ENCODE data around the gene KRTAP5-1.
"Not testable (repeated sequence)": the region's sequence is repeated elsewhere in the genome, so short reads cannot be mapped to it uniquely, and the experiment has no call there.

KRTAP5-1 gene, protein sequence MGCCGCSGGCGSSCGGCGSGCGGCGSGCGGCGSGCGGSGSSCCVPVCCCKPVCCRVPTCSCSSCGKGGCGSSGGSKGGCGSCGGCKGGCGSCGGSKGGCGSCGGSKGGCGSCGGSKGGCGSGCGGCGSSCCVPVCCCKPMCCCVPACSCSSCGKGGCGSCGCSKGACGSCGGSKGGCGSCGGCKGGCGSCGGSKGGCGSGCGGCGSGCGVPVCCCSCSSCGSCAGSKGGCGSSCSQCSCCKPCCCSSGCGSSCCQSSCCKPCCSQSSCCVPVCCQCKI

DNA sequence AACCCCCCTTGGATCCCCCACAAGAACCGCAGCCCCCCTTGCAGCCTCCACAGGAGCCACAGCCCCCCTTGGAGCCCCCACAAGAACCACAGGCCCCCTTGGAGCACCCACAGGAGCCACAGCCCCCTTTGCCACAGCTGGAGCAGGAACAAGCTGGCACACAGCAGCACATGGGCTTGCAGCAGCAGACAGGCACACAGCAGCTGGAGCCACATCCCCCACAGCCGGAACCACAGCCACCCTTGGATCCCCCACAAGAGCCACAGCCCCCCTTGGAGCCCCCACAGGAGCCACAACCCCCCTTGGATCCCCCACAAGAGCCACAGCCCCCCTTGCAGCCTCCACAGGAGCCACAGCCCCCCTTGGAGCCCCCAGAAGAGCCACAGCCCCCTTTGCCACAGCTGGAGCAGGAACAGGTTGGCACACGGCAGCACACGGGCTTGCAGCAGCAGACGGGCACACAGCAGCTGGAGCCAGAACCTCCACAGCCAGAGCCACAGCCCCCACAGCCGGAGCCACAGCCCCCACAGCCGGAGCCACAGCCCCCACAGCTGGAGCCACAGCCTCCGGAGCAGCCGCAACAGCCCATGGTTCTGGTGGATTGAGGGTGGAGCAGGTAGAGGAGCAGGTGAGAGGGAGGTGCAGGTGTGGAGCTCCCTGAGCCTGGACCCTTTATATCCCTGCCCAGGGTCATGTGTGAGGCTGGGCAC is at the start of gene KRTAP5-1:
KRTAP5-1 (minus strand) TSS at position 623 of the 710 bp plus-strand sequence; CDS start at position 589, 34 bp downstream.
- in situ Hi-C loops (cut with MboI; ENCODE audit: low sequenced_read_pairs); H3K9me3 ChIP-seq; H3K4me1 ChIP-seq; H3K36me3 ChIP-seq (replicated peaks); H3K4me3 ChIP-seq; DNase-seq (ENCODE audit: low spot score in 2 of 2): not testable (repeated sequence)
- peaks cover 19% of the 10 kb centered on the region for H3K27me3 ChIP-seq (ENCODE audit: low read depth)

DNA sequence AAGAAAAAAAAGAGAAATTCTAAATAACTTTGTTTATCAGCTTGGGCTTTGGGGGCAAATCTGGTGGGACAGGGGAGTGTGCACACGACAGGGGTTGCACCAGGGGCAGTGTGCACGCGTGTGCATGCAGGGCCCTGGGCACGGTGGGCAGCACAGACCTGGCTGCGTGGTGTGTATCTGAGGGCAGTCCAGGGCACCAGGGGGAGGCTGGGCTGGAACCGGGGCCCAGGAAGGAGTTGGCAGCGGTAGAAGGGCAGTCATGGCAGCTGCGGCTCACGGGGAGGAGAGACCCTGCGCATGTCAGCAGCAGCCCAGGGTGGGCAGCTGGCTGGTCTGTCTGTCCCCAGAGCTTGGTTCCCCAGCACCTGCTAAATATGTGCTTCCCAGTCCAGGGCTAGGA is 48.8 kb upstream of the KRTAP5-1 start:
- in situ Hi-C loops (cut with MboI; ENCODE audit: low sequenced_read_pairs): no loop called here
- H3K9me3 ChIP-seq: no peaks in the 10 kb centered on the region
- DNase-seq (ENCODE audit: low spot score in 2 of 2): no peak
- H3K4me3 ChIP-seq: no peak overlapping the region
- H3K27me3 ChIP-seq (ENCODE audit: low read depth): peaks cover 46% of the 10 kb centered on the region
- H3K36me3 ChIP-seq (replicated peaks): no peaks in the 10 kb centered on the region
- H3K4me1 ChIP-seq: no peaks in the 10 kb centered on the region

DNA sequence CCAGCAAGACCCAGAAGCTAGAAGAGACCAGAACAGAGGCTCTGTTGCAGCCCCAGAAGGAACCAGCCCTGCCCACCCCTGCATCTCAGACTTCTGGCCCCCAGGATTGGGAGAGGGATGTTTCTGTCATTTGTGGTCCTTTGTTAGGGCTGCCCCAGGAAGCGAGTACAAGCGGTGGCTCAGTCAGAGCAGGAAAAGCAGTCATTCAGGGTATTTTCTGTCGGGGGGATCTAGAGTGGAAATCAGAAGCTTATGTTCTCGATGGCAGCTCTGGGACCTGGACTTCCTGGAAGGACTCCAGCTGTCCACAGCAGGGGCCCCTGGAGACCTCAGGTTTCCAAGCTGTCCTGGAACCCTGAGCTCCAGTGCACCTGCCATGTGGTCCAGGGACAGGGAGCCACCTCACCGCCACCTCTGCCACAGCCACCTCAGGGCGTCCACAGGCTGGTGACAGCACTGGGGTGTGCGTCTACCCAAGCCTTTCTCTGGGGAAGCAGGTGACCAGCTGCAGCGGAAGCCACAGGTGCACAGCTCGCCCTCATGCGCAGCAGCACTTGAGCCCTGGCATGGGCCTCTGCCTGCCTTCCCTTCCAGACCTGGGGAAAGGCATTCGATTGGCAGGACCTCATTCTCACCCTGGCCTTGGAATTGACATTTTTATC is 47.1 kb upstream of the KRTAP5-1 start:
- no peaks in the 10 kb centered on the region for H3K9me3 ChIP-seq
- in situ Hi-C loops (cut with MboI; ENCODE audit: low sequenced_read_pairs): no loop called here
- H3K4me1 ChIP-seq: no peaks in the 10 kb centered on the region
- H3K27me3 ChIP-seq (ENCODE audit: low read depth): peaks cover 46% of the 10 kb centered on the region
- no peak for DNase-seq (ENCODE audit: low spot score in 2 of 2)
- H3K4me3 ChIP-seq: no peak overlapping the region
- H3K36me3 ChIP-seq (replicated peaks): no peaks in the 10 kb centered on the region

DNA sequence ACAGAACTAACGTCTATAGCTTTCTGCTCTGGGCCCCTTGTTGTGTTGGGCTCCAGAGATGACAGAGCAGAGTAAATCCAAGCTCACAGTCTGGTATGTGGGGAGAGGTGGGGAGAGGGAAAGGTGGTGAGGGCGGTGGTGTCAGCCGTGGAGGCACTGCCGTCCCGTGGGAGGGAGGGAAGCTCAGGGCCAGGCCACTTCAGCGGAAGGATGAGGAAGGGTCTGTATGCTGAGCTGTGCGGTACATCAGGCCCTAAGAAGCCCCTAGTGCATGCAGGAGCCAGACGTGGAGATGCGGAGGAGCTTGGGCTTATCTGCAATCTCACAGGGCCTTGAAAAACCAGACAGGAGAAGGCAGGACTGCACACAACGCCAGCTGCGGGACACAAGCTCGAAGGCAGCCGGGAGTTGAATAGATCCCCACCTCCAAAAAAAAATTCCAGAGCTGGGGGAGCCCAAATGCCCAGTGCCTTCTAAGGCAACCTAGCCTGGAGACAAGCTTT is 46.0 kb upstream of the KRTAP5-1 start:
- Histone ChIP-seq H3K27me3 (ENCODE audit: low read depth) (peaks cover 46% of the 10 kb centered on the region), H3K9me3 (no peaks in the 10 kb centered on the region), H3K4me1 (no peaks in the 10 kb centered on the region), H3K36me3 (replicated peaks) (no peaks in the 10 kb centered on the region), H3K4me3 (no peak overlapping the region)
- in situ Hi-C loops (cut with MboI; ENCODE audit: low sequenced_read_pairs): no loop called here
- DNase-seq (ENCODE audit: low spot score in 2 of 2): no peak

DNA sequence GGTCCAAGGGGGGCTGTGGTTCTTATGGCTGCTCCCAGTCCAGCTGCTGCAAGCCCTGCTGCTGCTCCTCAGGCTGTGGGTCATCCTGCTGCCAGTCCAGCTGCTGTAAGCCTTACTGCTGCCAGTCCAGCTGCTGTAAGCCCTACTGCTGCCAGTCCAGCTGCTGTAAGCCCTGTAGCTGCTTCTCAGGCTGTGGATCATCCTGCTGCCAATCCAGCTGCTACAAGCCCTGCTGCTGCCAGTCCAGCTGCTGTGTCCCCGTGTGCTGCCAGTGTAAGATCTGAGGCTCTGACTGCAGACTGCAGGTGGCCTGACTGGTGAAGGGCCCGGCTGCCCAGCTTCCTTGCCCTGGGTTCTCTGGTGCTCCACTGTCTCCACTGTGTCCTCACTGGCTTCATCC is 45.2 kb upstream of the KRTAP5-1 start:
- Histone ChIP-seq H3K4me3 (no peak overlapping the region), H3K4me1 (no peaks in the 10 kb centered on the region), H3K36me3 (replicated peaks) (no peaks in the 10 kb centered on the region), H3K9me3 (no peaks in the 10 kb centered on the region), H3K27me3 (ENCODE audit: low read depth) (peaks cover 41% of the 10 kb centered on the region)
- DNase-seq (ENCODE audit: low spot score in 2 of 2): no peak
- in situ Hi-C loops (cut with MboI; ENCODE audit: low sequenced_read_pairs): no loop called here

DNA sequence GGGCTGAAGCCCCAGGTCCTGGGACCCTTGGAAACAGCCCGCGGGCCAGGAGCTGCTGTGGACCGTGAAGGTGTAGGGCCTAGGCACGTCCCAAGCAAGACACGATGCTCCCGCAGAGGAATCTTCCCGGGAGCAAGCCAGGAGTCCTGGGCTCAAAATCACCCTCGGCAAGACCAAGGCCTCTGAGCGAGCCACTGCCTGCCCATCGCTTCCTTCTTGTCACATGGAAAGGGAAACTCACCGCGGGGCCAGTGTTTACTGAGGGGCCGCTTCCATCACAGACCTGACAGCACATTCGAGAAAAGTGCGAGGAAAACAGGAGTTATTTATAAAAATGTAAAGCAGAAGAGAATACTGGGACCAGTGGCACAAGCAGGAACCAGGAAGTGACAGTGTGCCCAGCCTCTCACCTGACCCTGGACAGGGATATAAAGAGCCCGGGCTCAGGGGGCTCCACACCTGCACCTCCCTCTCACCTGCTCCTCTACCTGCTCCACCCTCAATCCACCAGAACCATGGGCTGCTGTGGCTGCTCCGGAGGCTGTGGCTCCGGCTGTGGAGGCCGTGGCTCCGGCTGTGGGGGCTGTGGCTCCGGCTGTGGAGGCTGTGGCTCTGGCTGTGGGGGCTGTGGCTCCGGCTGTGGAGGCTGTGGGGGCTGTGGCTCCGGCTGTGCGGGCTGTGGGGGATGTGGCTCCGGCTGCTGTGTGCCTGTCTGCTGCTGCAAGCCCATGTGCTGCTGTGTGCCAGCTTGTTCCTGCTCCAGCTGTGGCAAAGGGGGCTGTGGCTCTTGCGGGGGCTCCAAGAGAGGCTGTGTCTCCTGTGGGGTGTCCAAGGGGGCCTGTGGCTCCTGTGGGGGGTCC is 44.5 kb upstream of the KRTAP5-1 start, which contains the start of gene KRTAP5-5:
KRTAP5-5 (plus strand) TSS at position 450 of the 860 bp plus-strand sequence; CDS start at position 516, 66 bp downstream.
- in situ Hi-C loops (cut with MboI; ENCODE audit: low sequenced_read_pairs): no loop called here

DNA sequence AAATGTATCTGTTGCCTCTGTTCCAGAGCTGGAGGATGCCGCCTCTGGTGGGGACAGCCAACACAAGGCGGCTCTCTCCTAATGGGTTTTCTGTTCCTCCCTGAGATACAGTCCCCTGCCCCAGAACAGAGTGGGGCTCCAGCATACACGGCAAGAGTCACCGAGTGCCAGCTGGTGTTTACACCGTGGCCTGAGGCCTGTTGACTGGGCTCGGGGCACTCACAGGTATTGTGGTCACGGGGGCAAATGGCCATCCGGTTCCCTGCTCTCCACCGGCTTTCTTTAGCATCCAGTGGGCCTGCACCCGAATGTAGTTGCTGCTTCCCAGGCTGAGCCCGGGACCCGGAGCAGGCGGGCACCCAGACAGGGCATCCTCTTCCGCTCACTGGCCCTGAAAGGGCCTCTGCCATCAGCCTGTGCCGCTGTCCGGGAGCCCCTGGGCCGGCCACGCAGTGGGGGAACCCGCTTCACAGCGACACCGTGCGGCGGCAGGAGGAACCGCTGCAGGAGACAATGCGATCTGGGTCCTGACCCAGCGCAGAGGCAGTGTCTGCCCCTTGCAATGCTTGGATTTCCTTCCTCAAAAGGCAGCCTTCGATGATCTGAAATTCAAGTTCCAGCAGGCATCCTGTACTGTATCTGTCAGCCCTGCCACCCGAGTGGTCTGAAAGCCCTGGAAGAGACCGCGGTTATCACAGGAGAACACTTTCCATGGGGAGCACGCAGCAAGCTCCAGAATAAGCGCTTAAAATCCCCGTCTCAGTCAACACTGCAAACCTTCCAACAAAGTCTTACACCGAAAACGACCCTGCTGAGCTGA is 43.6 kb upstream of the KRTAP5-1 start:
- no peaks in the 10 kb centered on the region for H3K9me3 ChIP-seq
- in situ Hi-C loops (cut with MboI; ENCODE audit: low sequenced_read_pairs): no loop called here
- H3K4me1 ChIP-seq: no peaks in the 10 kb centered on the region
- H3K27me3 ChIP-seq (ENCODE audit: low read depth): peaks cover 28% of the 10 kb centered on the region
- no peak overlapping the region for H3K4me3 ChIP-seq
- H3K36me3 ChIP-seq (replicated peaks): no peaks in the 10 kb centered on the region
- DNase-seq (ENCODE audit: low spot score in 2 of 2): peak; percentile 27 to 80

More for the DNA sequence above, 44.5 kb upstream of the KRTAP5-1 start, which contains the start of gene KRTAP5-5:
- H3K4me3 ChIP-seq: no peak within 1 kb of the TSS
- no peaks in the 10 kb centered on the region for H3K9me3 ChIP-seq
- no peaks in the 10 kb centered on the region for H3K4me1 ChIP-seq
- H3K27me3 ChIP-seq (ENCODE audit: low read depth): peaks cover 36% of the 10 kb centered on the region
- no peak for DNase-seq (ENCODE audit: low spot score in 2 of 2)
- H3K36me3 ChIP-seq (replicated peaks): no peaks in the 10 kb centered on the region

DNA sequence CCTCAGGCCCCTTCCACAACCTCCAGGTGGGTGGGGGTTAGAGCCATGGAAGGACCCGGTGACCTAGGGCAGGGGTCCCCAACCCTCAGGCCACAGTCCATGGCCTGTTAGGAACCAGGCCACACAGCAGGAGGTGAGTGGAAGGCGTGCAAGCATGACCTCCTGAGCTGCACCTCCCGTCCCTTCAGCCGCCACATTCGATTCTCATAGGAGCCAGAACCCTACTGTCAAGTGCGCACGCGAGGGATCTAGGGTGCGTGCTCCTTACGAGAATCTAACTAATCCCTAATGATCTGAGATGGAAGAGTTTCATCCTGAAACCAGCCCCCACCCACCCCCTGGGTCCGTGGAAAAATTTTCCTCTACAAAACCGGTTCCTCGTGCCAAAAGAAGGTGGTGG is 40.5 kb upstream of the KRTAP5-1 start:
- no peak for DNase-seq (ENCODE audit: low spot score in 2 of 2)
- Histone ChIP-seq H3K9me3 (no peaks in the 10 kb centered on the region), H3K27me3 (ENCODE audit: low read depth) (0 out of 2 replicates have a peak, but pooled peaks cover 3% of the 10 kb centered on the region), H3K4me3 (no peak overlapping the region), H3K36me3 (replicated peaks) (no peaks in the 10 kb centered on the region), H3K4me1 (no peaks in the 10 kb centered on the region)
- in situ Hi-C loops (cut with MboI; ENCODE audit: low sequenced_read_pairs): no loop called here

DNA sequence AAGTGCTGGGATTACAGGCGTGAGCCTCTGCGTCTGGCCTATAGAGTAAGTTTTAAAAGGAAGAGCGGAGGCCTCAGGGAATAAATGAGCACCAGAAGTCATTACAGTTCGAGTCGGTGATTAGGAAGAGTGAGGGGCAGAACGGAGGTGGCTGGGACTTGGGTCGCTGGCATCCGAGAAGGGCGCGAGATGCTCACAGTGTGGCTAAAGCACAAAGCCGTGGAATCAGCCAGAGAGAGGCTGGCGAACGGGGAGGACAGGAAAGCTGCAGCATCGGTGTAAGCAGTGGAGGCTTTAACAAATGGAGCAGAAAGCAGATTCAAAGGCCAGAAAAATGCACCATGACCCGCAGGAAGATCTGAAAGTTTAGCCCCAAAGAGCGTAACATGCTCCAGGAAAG is 39.5 kb upstream of the KRTAP5-1 start:
- H3K4me3 ChIP-seq: no peak overlapping the region
- DNase-seq (ENCODE audit: low spot score in 2 of 2): no peak
- in situ Hi-C loops (cut with MboI; ENCODE audit: low sequenced_read_pairs): no loop called here
- no peaks in the 10 kb centered on the region for H3K4me1 ChIP-seq
- H3K27me3 ChIP-seq (ENCODE audit: low read depth): 0 out of 2 replicates have a peak, but pooled peaks cover 3% of the 10 kb centered on the region
- H3K36me3 ChIP-seq (replicated peaks): no peaks in the 10 kb centered on the region
- no peaks in the 10 kb centered on the region for H3K9me3 ChIP-seq

DNA sequence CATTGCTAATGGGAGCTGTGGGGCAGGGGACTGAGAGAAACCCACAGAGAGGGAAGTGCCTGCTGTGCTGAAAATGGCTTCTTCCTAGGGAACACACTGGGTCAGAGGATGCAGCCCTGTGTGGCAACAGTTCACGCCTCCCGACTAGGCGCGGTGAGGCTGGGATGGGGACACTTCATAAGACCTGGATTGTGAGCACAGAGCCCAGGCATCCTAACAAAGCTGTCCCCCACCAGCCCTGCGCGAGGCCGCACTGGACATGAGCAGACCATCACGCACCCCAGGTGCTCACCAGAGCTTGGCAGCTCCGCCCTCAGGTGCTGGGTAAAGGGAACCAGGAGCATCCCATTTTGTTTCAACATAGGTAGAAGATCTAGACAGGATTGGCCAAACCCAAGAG is 38.6 kb upstream of the KRTAP5-1 start:
- 0 out of 2 replicates have a peak, but pooled peaks cover 3% of the 10 kb centered on the region for H3K27me3 ChIP-seq (ENCODE audit: low read depth)

DNA sequence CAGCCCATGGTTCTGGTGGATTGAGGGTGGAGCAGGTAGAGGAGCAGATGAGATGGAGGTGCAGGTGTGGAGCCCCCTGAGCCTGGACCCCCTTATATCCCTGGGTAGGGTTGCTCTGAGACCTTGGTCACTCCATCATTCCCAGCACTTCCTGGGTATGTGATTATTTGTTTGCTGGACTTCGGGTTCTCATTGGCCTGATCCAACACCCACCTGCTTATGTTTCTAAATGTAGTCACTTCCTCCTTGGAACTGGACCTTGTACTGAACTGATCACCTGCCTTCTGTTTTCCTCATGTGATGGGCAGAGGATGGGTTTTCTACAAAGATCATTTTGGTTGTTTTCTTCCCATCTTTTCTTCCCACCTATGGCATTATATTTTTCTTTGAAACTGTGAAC is 37.0 kb upstream of the KRTAP5-1 start, which contains the start of gene KRTAP5-4:
KRTAP5-4 (minus strand) TSS at position 53 of the 400 bp plus-strand sequence; CDS start at position 8, 45 bp downstream.
- Histone ChIP-seq H3K9me3 (no peaks in the 10 kb centered on the region), H3K36me3 (replicated peaks) (no peaks in the 10 kb centered on the region), H3K27me3 (ENCODE audit: low read depth) (0 out of 2 replicates have a peak, but pooled peaks cover 3% of the 10 kb centered on the region), H3K4me3 (no peak within 1 kb of the TSS), H3K4me1 (no peaks in the 10 kb centered on the region)
- no peak for DNase-seq (ENCODE audit: low spot score in 2 of 2)
- in situ Hi-C loops (cut with MboI; ENCODE audit: low sequenced_read_pairs): no loop called here

More for the DNA sequence above, 38.6 kb upstream of the KRTAP5-1 start:
- Histone ChIP-seq H3K9me3 (no peaks in the 10 kb centered on the region), H3K4me1 (no peaks in the 10 kb centered on the region), H3K4me3 (no peak overlapping the region), H3K36me3 (replicated peaks) (no peaks in the 10 kb centered on the region)
- in situ Hi-C loops (cut with MboI; ENCODE audit: low sequenced_read_pairs): no loop called here
- DNase-seq (ENCODE audit: low spot score in 2 of 2): no peak

DNA sequence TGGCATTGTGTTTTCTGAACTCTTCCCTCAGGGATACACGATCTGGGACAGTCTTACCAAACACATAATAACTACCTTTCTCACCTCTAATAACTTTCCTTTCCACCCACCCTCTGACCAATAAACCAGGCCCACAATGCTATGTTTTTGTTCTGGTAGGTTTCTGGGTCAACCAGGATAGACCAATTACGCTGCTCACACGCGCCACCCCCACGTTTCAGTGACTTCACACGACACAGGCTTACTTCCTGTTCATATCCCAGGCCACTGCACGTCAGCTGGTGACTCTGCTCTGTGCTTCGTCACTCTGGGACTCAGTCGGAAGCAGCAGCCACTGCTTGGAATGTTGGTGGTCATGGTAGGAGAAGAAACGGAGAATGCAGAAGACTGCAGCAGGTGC is 34.4 kb upstream of the KRTAP5-1 start:
- in situ Hi-C loops (cut with MboI; ENCODE audit: low sequenced_read_pairs): no loop called here
- Histone ChIP-seq H3K36me3 (replicated peaks) (no peaks in the 10 kb centered on the region), H3K27me3 (ENCODE audit: low read depth) (no peaks in the 10 kb centered on the region), H3K4me3 (no peak overlapping the region), H3K9me3 (no peaks in the 10 kb centered on the region), H3K4me1 (no peaks in the 10 kb centered on the region)
- DNase-seq (ENCODE audit: low spot score in 2 of 2): no peak

All from HAP-1 (cell line).